Activated T-helper 9 cell treated with anti-CD3 and anti-CD28 coated beads, Interleukin-2, amount 50 U/mL, for 16 hours (primary cell): ENCODE data around the gene GGT7.
"Not testable (repeated sequence)": the region's sequence is repeated elsewhere in the genome, so short reads cannot be mapped to it uniquely, and the experiment has no call there.

Source experiments
- DNase-seq: peaks from one replicate; pipeline ENCODE4 v3.0.0-alpha.2; 2020; ENCODE audit warnings: low read depth

The GGT7 gene

GRCh38 chr20:34848597-34848996 lies 24.1 kb downstream of the GGT7 start:
- no peak for DNase-seq

GRCh38 chr20:34843421-34843820 lies 29.2 kb downstream of the GGT7 start:
- no peak for DNase-seq

- no peak for DNase-seq
These were observed 30.5 kb downstream of the GGT7 start for GRCh38 chr20:34842143-34842542.

GRCh38 chr20:34834459-34834893 lies 38.2 kb downstream of the GGT7 start:
- no peak for DNase-seq

GRCh38 chr20:34831936-34832335 lies 40.7 kb downstream of the GGT7 start:
- DNase-seq = no peak

GRCh38 chr20:34829191-34829590 lies 43.5 kb downstream of the GGT7 start:
- no peak for DNase-seq

GRCh38 chr20:34825530-34826362 lies 46.9 kb downstream of the GGT7 start, which contains the start of gene NCOA6:
TSS of gene NCOA6 (minus strand) at chr20:34825651. CDS start at chr20:34782355, 43,296 bp downstream.
- peak; percentile 83 for DNase-seq

- peak; percentile 64 for DNase-seq
These were observed 47.7 kb downstream of the GGT7 start for GRCh38 chr20:34824806-34825529.

GRCh38 chr20:34824452-34824805 lies 48.2 kb downstream of the GGT7 start:
- DNase-seq = peak; percentile 59

- no peak for DNase-seq
These were observed 48.6 kb downstream of the GGT7 start for GRCh38 chr20:34824026-34824425.

- no peak for DNase-seq
These were observed 51.7 kb downstream of the GGT7 start for GRCh38 chr20:34820805-34821578.

- DNase-seq = no peak
These were observed 54.9 kb downstream of the GGT7 start for GRCh38 chr20:34817801-34818200.

GRCh38 chr20:34817072-34817471 lies 55.6 kb downstream of the GGT7 start:
- DNase-seq = no peak

- DNase-seq = no peak
These were observed 57.0 kb downstream of the GGT7 start for GRCh38 chr20:34815636-34816035.

- DNase-seq = no peak
These were observed 64.1 kb downstream of the GGT7 start for GRCh38 chr20:34808583-34808982.

- DNase-seq = not testable (repeated sequence)
These were observed 64.7 kb downstream of the GGT7 start for GRCh38 chr20:34807944-34808465.

GRCh38 chr20:34806255-34806654 lies 66.4 kb downstream of the GGT7 start:
- DNase-seq = no peak

GRCh38 chr20:34798871-34799270 lies 73.8 kb downstream of the GGT7 start:
- no peak for DNase-seq

GRCh38 chr20:34798328-34798727 lies 74.3 kb downstream of the GGT7 start:
- DNase-seq = no peak

GRCh38 chr20:34797012-34797995 lies 75.4 kb downstream of the GGT7 start:
- no peak for DNase-seq
